Cardiac atrium fibroblast (primary cell): Measurements from ENCODE around the gene TMEM213. TPM values are rescaled to one million over a fixed set of nuclear protein-coding genes. Genes with fewer than 3 reads are reported as not detected.

Experiments used
- total RNA-seq: library from RNA; depleted of rRNA; stranded (reverse); fragments of >200 nt; gene quantifications from 2 replicates; pipeline ENCODE4 v1.2.3, GENCODE V29; 2015

The TMEM213 gene, protein sequence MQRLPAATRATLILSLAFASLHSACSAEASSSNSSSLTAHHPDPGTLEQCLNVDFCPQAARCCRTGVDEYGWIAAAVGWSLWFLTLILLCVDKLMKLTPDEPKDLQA
- total RNA-seq = not detected in 2 replicates

DNA sequence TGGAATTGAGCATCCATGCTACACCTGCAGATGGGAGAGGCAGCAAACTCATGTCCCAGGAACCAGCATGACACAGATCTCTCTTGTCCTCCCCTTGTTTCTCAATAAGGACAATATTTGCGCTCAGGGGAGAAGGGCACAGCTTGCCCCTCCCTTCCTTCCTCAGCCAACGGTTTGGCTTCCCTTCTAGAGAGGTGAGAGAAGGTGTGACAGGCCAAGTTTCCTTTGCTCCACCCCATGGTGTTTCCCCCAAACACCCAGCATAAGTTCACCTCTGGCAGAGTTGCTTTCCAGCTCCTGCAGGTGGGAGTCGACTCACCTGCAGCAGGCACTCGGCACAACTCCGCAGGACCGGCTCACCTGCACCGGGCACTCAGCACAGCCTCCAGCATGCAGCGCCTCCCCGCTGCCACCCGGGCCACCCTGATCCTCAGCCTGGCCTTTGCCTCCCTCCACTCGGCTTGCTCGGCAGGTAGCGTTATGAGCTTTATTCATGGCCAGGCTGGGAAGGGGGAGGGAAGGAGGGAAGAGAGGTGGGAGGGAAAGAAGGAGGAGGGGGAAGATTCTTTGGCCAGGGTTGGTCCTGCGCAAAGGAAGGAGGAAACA, at the start of gene TMEM213, which contains the start of gene ATP6V0A4:
TSS of gene TMEM213 (plus strand) at position 280 of the 606 bp plus-strand sequence. CDS start at position 391, 111 bp downstream.
TSS of gene ATP6V0A4 (minus strand) at position 482 of the 606 bp plus-strand sequence. CDS start 26,949 bp downstream, outside the sequence.

Other genes starting within 250 kb of the TMEM213 start
- not detected in 2 replicates for gene SVOPL, start 96.6 kb upstream of the TMEM213 start, total RNA-seq
- gene ATP6V0A4, start 202 bp downstream of the TMEM213 start, total RNA-seq = not detected in 2 replicates
- 0.54 and 1.3 TPM in 2 replicates for gene KIAA1549, start 183.4 kb downstream of the TMEM213 start, total RNA-seq
- gene ZC3HAV1L, start 238.0 kb downstream of the TMEM213 start, total RNA-seq = 16.2 and 18.1 TPM in 2 replicates